ENCODE measurements around the gene TENM3.
"Not testable (repeated sequence)": the region's sequence is repeated elsewhere in the genome, so short reads cannot be mapped to it uniquely, and the experiment has no call there.

Gene TENM3

GRCh38 chr4:182243204-182243603, at the start of gene TENM3:
Gene TENM3 (plus strand): TSS chr4:182243402. CDS start chr4:182324021, 80,619 bp downstream.
- DNase-seq (ENCODE audit: low read depth), result not testable (repeated sequence)

DNA sequence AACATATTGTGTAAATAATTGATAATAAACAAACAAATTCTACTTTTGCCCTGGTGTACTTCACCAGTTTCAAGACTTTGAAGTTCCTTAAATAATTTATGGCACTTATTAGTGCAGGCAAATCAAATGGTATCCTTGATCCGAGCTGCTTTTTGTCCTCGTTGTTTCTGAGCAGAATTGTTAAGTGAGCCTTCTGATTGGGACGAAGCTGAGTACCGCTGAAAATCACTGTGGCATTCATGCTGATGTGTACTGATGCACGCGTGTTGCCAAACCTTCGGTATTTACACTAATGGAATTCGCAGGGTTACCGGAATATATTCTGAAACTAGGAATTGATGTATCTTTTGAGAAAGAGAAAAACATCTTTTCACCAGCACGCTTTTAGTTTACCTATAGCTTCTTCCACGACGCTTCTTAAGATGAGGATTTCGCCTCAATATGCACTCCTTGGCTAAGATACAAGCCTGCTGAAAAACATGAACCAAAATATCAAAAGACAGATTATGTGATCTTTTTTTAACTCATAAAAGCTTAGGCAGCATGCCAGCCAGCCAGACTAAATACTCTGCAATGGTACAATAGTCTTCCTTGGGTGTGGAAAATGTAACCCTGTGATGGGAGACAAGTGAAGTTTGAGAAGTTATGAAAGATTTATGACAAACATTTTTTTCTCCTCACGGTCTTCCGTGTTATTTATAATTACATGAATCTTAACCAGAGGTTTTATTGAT, 48.9 kb upstream of the TENM3 start:
- no peak for DNase-seq (ENCODE audit: low read depth)
- no peak for TF ChIP-seq CTCF (conservative IDR thresholded peaks at IDR 0.05; ENCODE audit: control insufficient read depth, insufficient read depth, low read depth, low read length)
- H3K4me3 ChIP-seq (ENCODE audit: control insufficient read depth, low read depth, low read length), result no peak overlapping the region

More at GRCh38 chr4:182243204-182243603, at the start of gene TENM3:
- not testable (repeated sequence) for H3K4me3 ChIP-seq (ENCODE audit: control insufficient read depth, low read depth, low read length)

DNA sequence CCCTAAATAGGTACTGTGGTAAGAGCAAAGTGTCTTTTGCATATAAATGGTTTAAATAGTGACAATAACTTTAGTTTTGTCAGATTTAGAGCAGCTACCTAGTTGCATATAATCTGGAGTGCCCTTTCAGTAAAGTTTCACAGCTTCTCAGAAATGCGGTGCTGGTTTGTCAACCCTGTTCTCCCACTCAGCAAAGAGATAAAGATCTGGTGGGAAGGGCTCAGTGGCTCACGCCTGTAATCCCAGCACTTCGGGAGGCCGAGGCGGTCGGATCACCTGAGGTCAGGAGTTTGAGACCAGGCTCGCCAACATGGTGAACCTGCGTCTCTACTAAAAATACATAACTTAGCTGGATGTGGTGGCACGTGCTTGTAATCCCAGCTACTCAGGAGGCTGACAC, 45.6 kb upstream of the TENM3 start:
- no peak overlapping the region for H3K4me3 ChIP-seq (ENCODE audit: control insufficient read depth, low read depth, low read length)
- no peak for DNase-seq (ENCODE audit: low read depth)
- no peak for TF ChIP-seq CTCF (conservative IDR thresholded peaks at IDR 0.05; ENCODE audit: control insufficient read depth, insufficient read depth, low read depth, low read length)

DNA sequence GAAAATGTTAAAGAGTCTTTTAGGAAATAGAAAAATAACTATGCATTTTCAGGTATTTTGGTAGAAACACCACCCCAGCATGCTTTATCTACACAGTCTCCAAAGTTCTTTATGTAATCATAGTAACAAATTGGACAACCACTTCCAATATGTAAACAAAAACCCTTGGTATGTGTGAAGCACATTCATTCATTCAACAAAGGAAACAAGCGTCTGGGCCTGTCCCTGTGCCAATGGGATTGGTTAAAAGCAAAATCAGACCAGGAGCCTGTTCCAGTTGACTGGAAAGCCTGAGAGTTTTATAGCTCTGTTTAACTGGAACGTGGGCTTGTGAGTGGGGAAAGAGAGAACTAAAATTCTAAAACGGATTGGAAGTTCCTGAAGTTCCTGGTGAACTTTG, 41.3 kb upstream of the TENM3 start:
- TF ChIP-seq CTCF (conservative IDR thresholded peaks at IDR 0.05; ENCODE audit: control insufficient read depth, insufficient read depth, low read depth, low read length), result no peak
- DNase-seq (ENCODE audit: low read depth), result no peak
- no peak overlapping the region for H3K4me3 ChIP-seq (ENCODE audit: control insufficient read depth, low read depth, low read length)

- H3K4me3 ChIP-seq (ENCODE audit: control insufficient read depth, low read depth, low read length), result no peak overlapping the region
- no peak for TF ChIP-seq CTCF (conservative IDR thresholded peaks at IDR 0.05; ENCODE audit: control insufficient read depth, insufficient read depth, low read depth, low read length)
- no peak for DNase-seq (ENCODE audit: low read depth)
Observed at GRCh38 chr4:182202650-182203049, 40.6 kb upstream of the TENM3 start.

DNA sequence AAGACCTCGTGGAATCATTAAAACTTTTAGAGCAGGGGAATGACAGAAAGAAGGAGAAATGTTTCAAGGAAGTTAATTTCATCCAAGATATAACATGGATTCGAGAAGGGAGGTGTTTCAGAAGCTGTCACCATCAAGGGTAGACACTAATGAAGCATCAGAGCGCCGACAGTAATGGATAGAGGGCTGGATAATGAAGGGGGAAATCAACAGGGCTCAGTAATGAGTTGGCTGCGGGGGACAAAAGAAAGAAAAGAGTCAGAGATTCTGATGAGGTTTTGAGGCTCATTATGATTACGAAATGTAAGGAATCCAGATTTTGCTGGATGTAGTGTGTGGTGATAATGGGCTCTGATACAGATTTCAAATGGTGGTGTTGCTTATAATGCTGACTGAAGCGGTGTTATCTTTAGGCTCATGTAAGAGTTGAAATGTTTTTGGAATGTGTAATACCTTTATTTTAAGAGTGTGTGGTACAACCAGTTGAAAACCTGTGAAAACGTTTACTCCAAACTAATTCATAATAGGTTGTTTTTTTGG, 39.3 kb upstream of the TENM3 start:
- TF ChIP-seq CTCF (conservative IDR thresholded peaks at IDR 0.05; ENCODE audit: control insufficient read depth, insufficient read depth, low read depth, low read length), result no peak
- DNase-seq (ENCODE audit: low read depth), result no peak
- no peak overlapping the region for H3K4me3 ChIP-seq (ENCODE audit: control insufficient read depth, low read depth, low read length)

GRCh38 chr4:182205306-182205705, 37.9 kb upstream of the TENM3 start:
- TF ChIP-seq CTCF (conservative IDR thresholded peaks at IDR 0.05; ENCODE audit: control insufficient read depth, insufficient read depth, low read depth, low read length), result no peak
- DNase-seq (ENCODE audit: low read depth), result no peak
- H3K4me3 ChIP-seq (ENCODE audit: control insufficient read depth, low read depth, low read length), result no peak overlapping the region

Measured in fibroblast of mammary gland (primary cell).